RWPE2 (cell line): ENCODE data around the gene CHRNA7.

Source experiments
- ATAC-seq: fragments of 200-7000 bp; cut with Tn5 transposase; 3 replicates; pipeline ENCODE4 v1.9.1; 2021; ENCODE audit warnings: low read depth
- DNase-seq: peaks from one replicate; pipeline ENCODE4 v3.0.0-alpha.2; 2020; ENCODE audit warnings: low spot score
- H3K27ac ChIP-seq: fragments of 450-650 bp; 2 replicates; pipeline ENCODE4 v1.5.1; 2017; ENCODE audit warnings: mild to moderate bottlenecking; ENCODE audit not compliant: poor library complexity, severe bottlenecking
- H3K27me3 ChIP-seq: fragments of 250-450 bp; sonication (Bioruptor Pico); 2 replicates; pipeline ENCODE4 v1.5.1; 2021; ENCODE audit warnings: mild to moderate bottlenecking, moderate library complexity; ENCODE audit not compliant: insufficient read depth, poor library complexity, severe bottlenecking
- H3K36me3 ChIP-seq: fragments of 250-450 bp; sonication (Bioruptor Pico); 2 replicates; pipeline ENCODE4 v1.5.1; 2020; ENCODE audit warnings: low read depth, mild to moderate bottlenecking, moderate library complexity
- H3K4me1 ChIP-seq: fragments of 250-450 bp; sonication (Bioruptor Pico); 2 replicates; pipeline ENCODE4 v1.5.1; 2021; ENCODE audit warnings: mild to moderate bottlenecking, moderate library complexity; ENCODE audit not compliant: insufficient read depth, poor library complexity, severe bottlenecking
- H3K4me3 ChIP-seq: fragments of 250-450 bp; sonication (Bioruptor Pico); 2 replicates; pipeline ENCODE4 v1.5.1; 2021; ENCODE audit warnings: mild to moderate bottlenecking, moderate library complexity; ENCODE audit not compliant: severe bottlenecking
- H3K9me3 ChIP-seq: fragments of 250-450 bp; sonication (Bioruptor Pico); 2 replicates; pipeline ENCODE4 v1.5.1; 2021; ENCODE audit warnings: mild to moderate bottlenecking, moderate library complexity; ENCODE audit not compliant: severe bottlenecking
- CTCF ChIP-seq: fragments of 450-650 bp; IDR thresholded peaks from one replicate; pipeline ENCODE4 v1.5.1; 2017; ENCODE audit warnings: mild to moderate bottlenecking, moderate library complexity; ENCODE audit not compliant: poor library complexity, severe bottlenecking

The CHRNA7 gene

GRCh38 chr15:32119694-32120330, 89.5 kb downstream of the CHRNA7 start:
- Histone ChIP-seq H3K27ac (no peak overlapping the region), H3K4me3 (no peak overlapping the region), H3K4me1 (no peaks in the 10 kb centered on the region), H3K9me3 (no peaks in the 10 kb centered on the region), H3K36me3 (no peaks in the 10 kb centered on the region), H3K27me3 (peaks cover 89% of the 10 kb centered on the region)
- ATAC-seq (no peak; the same call in 2 of the 3 replicates), DNase-seq (no peak)
- TF ChIP-seq CTCF, result no peak

GRCh38 chr15:32120577-32121383, 90.5 kb downstream of the CHRNA7 start:
- no peaks in the 10 kb centered on the region for H3K4me1 ChIP-seq
- ATAC-seq, result no peak

GRCh38 chr15:32121384-32121695, 91.0 kb downstream of the CHRNA7 start:
- Histone ChIP-seq H3K4me3 (no peak overlapping the region), H3K27ac (no peak overlapping the region), H3K4me1 (no peaks in the 10 kb centered on the region), H3K9me3 (no peaks in the 10 kb centered on the region), H3K36me3 (no peaks in the 10 kb centered on the region), H3K27me3 (peaks cover 94% of the 10 kb centered on the region)
- TF ChIP-seq CTCF, result no peak
- ATAC-seq (no peak), DNase-seq (no peak)

More at GRCh38 chr15:32120577-32121383, 90.5 kb downstream of the CHRNA7 start:
- Histone ChIP-seq H3K4me3 (no peak overlapping the region), H3K9me3 (no peaks in the 10 kb centered on the region), H3K27me3 (peaks cover 94% of the 10 kb centered on the region), H3K36me3 (no peaks in the 10 kb centered on the region), H3K27ac (no peak overlapping the region)
- DNase-seq, result no peak
- TF ChIP-seq CTCF, result no peak

- no peak for DNase-seq
- Histone ChIP-seq H3K27me3 (peaks cover 94% of the 10 kb centered on the region), H3K9me3 (no peaks in the 10 kb centered on the region), H3K27ac (no peak overlapping the region), H3K36me3 (no peaks in the 10 kb centered on the region), H3K4me1 (no peaks in the 10 kb centered on the region), H3K4me3 (no peak overlapping the region)
- ATAC-seq, result no peak
- no peak for TF ChIP-seq CTCF
These were observed 91.7 kb downstream of the CHRNA7 start for GRCh38 chr15:32122013-32122412.

GRCh38 chr15:32123473-32123872, 93.2 kb downstream of the CHRNA7 start:
- H3K4me3 ChIP-seq, result no peak overlapping the region
- H3K27ac ChIP-seq, result no peak overlapping the region
- no peaks in the 10 kb centered on the region for H3K9me3 ChIP-seq
- H3K4me1 ChIP-seq, result no peaks in the 10 kb centered on the region
- no peaks in the 10 kb centered on the region for H3K36me3 ChIP-seq
- ATAC-seq, result no peak
- no peak for TF ChIP-seq CTCF
- DNase-seq, result no peak
- peaks cover 88% of the 10 kb centered on the region for H3K27me3 ChIP-seq
